ENCODE results near the gene UGCG. TPM values are rescaled to one million over a fixed set of nuclear protein-coding genes. Genes with fewer than 3 reads are reported as not detected.

The UGCG gene
- total and polyA plus RNA-seq, 9 of the 15 experiments (the other 6 are each of a cell fraction or from before 2014, with no cell fraction given): 20.0 to 40.3 (median 29.2) TPM

DNA sequence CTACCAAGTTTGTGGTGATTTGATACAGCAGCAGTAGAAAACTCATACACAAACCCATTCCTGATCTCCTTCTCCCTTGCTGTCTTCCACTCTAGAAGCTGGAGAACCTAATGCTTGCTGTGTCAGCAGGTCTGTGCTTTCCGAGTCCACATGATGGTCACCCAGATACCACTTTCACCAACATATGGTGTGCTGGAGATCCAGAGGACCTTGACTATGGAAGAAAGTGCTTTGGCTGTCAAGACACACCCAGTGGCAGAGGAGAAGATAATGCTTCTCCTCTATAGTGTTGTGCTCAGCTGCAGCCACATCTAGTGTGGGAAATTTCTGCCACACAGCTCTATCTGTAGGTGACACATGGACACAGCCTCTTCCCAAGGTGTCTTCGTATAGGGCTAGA lies 67.4 kb downstream of the UGCG start (continued):
- TF ChIP-seq, protein P1, sequence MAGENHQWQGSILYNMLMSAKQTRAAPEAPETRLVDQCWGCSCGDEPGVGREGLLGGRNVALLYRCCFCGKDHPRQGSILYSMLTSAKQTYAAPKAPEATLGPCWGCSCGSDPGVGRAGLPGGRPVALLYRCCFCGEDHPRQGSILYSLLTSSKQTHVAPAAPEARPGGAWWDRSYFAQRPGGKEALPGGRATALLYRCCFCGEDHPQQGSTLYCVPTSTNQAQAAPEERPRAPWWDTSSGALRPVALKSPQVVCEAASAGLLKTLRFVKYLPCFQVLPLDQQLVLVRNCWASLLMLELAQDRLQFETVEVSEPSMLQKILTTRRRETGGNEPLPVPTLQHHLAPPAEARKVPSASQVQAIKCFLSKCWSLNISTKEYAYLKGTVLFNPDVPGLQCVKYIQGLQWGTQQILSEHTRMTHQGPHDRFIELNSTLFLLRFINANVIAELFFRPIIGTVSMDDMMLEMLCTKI (IDR thresholded peaks at IDR 0.05; ENCODE audit: partially characterized antibody): no peak
- no peak for TF ChIP-seq ZNF561 (CRISPR knock-in tag; conservative IDR thresholded peaks at IDR 0.05)
- TF ChIP-seq NBN (IDR thresholded peaks at IDR 0.05; ENCODE audit: low read depth): no peak
- peak; percentile 36 for TF ChIP-seq ARID1B (IDR thresholded peaks at IDR 0.05)
- TF ChIP-seq NFE2L1 (tag; IDR thresholded peaks at IDR 0.05; ENCODE audit: borderline replicate concordance, low read depth): no peak
- no peak for TF ChIP-seq CBX1 (IDR thresholded peaks at IDR 0.05; ENCODE audit: low read depth)
- no peak for TF ChIP-seq COPS2 (conservative IDR thresholded peaks at IDR 0.05)
- TF ChIP-seq, protein P2, sequence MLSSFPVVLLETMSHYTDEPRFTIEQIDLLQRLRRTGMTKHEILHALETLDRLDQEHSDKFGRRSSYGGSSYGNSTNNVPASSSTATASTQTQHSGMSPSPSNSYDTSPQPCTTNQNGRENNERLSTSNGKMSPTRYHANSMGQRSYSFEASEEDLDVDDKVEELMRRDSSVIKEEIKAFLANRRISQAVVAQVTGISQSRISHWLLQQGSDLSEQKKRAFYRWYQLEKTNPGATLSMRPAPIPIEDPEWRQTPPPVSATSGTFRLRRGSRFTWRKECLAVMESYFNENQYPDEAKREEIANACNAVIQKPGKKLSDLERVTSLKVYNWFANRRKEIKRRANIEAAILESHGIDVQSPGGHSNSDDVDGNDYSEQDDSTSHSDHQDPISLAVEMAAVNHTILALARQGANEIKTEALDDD (IDR thresholded peaks at IDR 0.05): no peak
- TF ChIP-seq CTBP1 (IDR thresholded peaks at IDR 0.05; ENCODE audit: borderline replicate concordance): 0 out of 2 replicates have a peak, but pooled peaks have one; percentile 14
- no peak for TF ChIP-seq MEIS2 (IDR thresholded peaks at IDR 0.05; ENCODE audit: partially characterized antibody)
- TF ChIP-seq PRPF4 (IDR thresholded peaks at IDR 0.05; ENCODE audit: insufficient read depth, low read depth, low read length, poor library complexity, severe bottlenecking): no peak
- TF ChIP-seq MED1 (CRISPR knock-in tag; IDR thresholded peaks at IDR 0.05; ENCODE audit: borderline replicate concordance): no peak
- TF ChIP-seq RBM15 (IDR thresholded peaks at IDR 0.05; ENCODE audit: insufficient read depth, low read length): no peak
- no peak for TF ChIP-seq BRD4 (IDR thresholded peaks at IDR 0.05)
- TF ChIP-seq, protein P3, sequence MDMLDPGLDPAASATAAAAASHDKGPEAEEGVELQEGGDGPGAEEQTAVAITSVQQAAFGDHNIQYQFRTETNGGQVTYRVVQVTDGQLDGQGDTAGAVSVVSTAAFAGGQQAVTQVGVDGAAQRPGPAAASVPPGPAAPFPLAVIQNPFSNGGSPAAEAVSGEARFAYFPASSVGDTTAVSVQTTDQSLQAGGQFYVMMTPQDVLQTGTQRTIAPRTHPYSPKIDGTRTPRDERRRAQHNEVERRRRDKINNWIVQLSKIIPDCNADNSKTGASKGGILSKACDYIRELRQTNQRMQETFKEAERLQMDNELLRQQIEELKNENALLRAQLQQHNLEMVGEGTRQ (CRISPR knock-in tag; IDR thresholded peaks at IDR 0.05): no peak
- no peak for TF ChIP-seq STAG1 (CRISPR knock-in tag; IDR thresholded peaks at IDR 0.05; ENCODE audit: borderline replicate concordance)
- TF ChIP-seq TCFL5 (CRISPR knock-in tag; conservative IDR thresholded peaks at IDR 0.05): no peak
- TF ChIP-seq PCBP2 (IDR thresholded peaks at IDR 0.05; ENCODE audit: low read depth, low read length, poor library complexity, severe bottlenecking): no peak
- peak; percentile 69; the same call in 1 of the 2 replicates for TF ChIP-seq MAFG (tag; conservative IDR thresholded peaks at IDR 0.05)
- TF ChIP-seq ZNF695 (CRISPR knock-in tag; IDR thresholded peaks at IDR 0.05): no peak
- no peak for TF ChIP-seq ZC3H4 (CRISPR knock-in tag; IDR thresholded peaks at IDR 0.05; ENCODE audit: borderline replicate concordance)
- TF ChIP-seq, protein P4, sequence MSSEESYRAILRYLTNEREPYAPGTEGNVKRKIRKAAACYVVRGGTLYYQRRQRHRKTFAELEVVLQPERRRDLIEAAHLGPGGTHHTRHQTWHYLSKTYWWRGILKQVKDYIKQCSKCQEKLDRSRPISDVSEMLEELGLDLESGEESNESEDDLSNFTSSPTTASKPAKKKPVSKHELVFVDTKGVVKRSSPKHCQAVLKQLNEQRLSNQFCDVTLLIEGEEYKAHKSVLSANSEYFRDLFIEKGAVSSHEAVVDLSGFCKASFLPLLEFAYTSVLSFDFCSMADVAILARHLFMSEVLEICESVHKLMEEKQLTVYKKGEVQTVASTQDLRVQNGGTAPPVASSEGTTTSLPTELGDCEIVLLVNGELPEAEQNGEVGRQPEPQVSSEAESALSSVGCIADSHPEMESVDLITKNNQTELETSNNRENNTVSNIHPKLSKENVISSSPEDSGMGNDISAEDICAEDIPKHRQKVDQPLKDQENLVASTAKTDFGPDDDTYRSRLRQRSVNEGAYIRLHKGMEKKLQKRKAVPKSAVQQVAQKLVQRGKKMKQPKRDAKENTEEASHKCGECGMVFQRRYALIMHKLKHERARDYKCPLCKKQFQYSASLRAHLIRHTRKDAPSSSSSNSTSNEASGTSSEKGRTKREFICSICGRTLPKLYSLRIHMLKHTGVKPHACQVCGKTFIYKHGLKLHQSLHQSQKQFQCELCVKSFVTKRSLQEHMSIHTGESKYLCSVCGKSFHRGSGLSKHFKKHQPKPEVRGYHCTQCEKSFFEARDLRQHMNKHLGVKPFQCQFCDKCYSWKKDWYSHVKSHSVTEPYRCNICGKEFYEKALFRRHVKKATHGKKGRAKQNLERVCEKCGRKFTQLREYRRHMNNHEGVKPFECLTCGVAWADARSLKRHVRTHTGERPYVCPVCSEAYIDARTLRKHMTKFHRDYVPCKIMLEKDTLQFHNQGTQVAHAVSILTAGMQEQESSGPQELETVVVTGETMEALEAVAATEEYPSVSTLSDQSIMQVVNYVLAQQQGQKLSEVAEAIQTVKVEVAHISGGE (CRISPR knock-in tag; IDR thresholded peaks at IDR 0.05): no peak
- 0 out of 2 replicates have a peak, but pooled peaks have one; percentile 21 for TF ChIP-seq EHMT2 (IDR thresholded peaks at IDR 0.05)
- peak; percentile 44 for TF ChIP-seq MAFK (IDR thresholded peaks at IDR 0.05; ENCODE audit: low read length)
